Measurements from ENCODE around the gene KRABD2.

The KRABD2 gene

DNA sequence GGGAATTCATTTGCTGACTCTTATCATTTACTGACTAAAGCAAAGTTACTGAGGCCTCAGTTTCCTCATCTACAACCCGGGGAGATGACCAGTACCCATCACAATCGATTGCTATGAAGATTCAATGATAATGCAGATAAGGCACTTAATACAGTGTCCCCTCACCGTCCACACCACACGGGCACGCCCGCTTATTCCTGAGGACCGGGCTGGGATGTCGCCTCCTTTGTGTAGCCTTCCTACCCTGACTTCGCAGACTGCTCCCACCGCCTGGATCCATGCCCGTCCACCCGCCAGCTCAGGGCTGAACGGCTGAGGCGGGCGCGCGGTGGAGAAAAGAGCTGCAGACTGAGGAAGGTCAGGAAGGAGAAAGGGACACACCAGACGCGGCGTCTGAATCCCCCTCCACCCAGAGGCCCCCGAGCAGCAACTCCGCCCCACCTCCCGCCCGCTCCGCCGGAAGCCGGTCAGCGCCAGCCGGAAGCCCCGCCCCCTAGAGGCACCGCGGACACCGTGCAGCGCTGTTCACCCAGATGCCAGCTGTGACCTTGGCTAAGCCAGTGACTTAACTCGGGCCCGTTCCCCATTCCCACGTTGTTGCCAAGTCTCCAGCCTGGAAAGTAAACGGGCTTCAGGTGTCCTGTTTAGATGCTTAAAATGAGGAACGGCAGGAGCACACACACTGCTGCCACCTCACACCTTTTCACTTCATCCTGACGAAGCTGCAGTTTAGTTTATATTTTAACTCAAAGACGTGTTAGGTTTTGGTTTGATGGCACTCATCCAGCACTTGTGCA, at the start of gene KRABD2:
Gene KRABD2, minus strand, starts transcription at position 434 of the 797 bp plus-strand sequence.
- Mint-ChIP-seq H3K9me3 (no peaks in the 10 kb centered on the region), H3K4me1 (peaks cover 62% of the 10 kb centered on the region)

GRCh38 chr17:8421571-8421970, 45.1 kb upstream of the KRABD2 start:
- no peak overlapping the region for H3K27ac Mint-ChIP-seq
- H3K36me3 Mint-ChIP-seq, result no peaks in the 10 kb centered on the region
- no peak overlapping the region for H3K4me3 Mint-ChIP-seq
- peaks cover 18% of the 10 kb centered on the region for H3K27me3 Mint-ChIP-seq
- no peaks in the 10 kb centered on the region for H3K4me1 Mint-ChIP-seq
- H3K9me3 Mint-ChIP-seq, result no peaks in the 10 kb centered on the region

More for the DNA sequence above, at the start of gene KRABD2:
- H3K27me3 Mint-ChIP-seq, result no peaks in the 10 kb centered on the region
- peaks cover 20% of the 10 kb centered on the region for H3K36me3 Mint-ChIP-seq
- peak within 1 kb of the TSS; percentile 77 for H3K27ac Mint-ChIP-seq
- H3K4me3 Mint-ChIP-seq, result peak within 1 kb of the TSS; percentile 100

- no peak overlapping the region for H3K4me3 Mint-ChIP-seq
- H3K9me3 Mint-ChIP-seq, result no peaks in the 10 kb centered on the region
- peaks cover 18% of the 10 kb centered on the region for H3K27me3 Mint-ChIP-seq
- no peaks in the 10 kb centered on the region for H3K4me1 Mint-ChIP-seq
- no peaks in the 10 kb centered on the region for H3K36me3 Mint-ChIP-seq
- no peak overlapping the region for H3K27ac Mint-ChIP-seq
Observed at GRCh38 chr17:8420041-8420934, 43.8 kb upstream of the KRABD2 start.

GRCh38 chr17:8419305-8419704, 42.8 kb upstream of the KRABD2 start:
- Mint-ChIP-seq H3K4me1 (no peaks in the 10 kb centered on the region), H3K27me3 (peaks cover 16% of the 10 kb centered on the region), H3K9me3 (no peaks in the 10 kb centered on the region), H3K4me3 (no peak overlapping the region), H3K27ac (no peak overlapping the region), H3K36me3 (no peaks in the 10 kb centered on the region)

- H3K9me3 Mint-ChIP-seq, result no peaks in the 10 kb centered on the region
- H3K36me3 Mint-ChIP-seq, result no peaks in the 10 kb centered on the region
- no peaks in the 10 kb centered on the region for H3K4me1 Mint-ChIP-seq
- H3K4me3 Mint-ChIP-seq, result no peak overlapping the region
- peaks cover 14% of the 10 kb centered on the region for H3K27me3 Mint-ChIP-seq
- H3K27ac Mint-ChIP-seq, result no peak overlapping the region
Observed at GRCh38 chr17:8418471-8418870, 42.0 kb upstream of the KRABD2 start.

DNA sequence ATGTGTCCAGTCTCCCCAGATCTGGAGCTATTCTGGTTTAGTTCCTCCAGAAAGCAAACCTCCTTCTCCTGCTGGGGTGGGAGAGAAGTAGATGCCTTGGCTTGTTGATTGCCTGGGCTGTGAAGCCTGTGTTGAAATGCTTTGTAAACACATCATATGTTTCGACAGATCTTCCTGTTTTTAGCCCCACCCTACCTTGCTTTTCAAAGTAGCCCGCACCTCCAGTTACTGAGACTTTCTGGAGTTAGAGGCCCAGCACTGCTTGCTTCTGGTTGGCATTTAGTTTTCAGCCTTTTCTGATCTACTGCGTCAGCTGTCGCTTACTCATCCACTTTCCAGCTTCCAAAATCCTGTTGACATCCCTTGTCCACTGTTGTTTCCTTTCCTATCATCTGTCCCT, 41.3 kb upstream of the KRABD2 start:
- H3K27ac Mint-ChIP-seq, result no peak overlapping the region
- H3K9me3 Mint-ChIP-seq, result no peaks in the 10 kb centered on the region
- H3K27me3 Mint-ChIP-seq, result peaks cover 12% of the 10 kb centered on the region
- no peak overlapping the region for H3K4me3 Mint-ChIP-seq
- H3K4me1 Mint-ChIP-seq, result peaks cover 4% of the 10 kb centered on the region
- H3K36me3 Mint-ChIP-seq, result no peaks in the 10 kb centered on the region

DNA sequence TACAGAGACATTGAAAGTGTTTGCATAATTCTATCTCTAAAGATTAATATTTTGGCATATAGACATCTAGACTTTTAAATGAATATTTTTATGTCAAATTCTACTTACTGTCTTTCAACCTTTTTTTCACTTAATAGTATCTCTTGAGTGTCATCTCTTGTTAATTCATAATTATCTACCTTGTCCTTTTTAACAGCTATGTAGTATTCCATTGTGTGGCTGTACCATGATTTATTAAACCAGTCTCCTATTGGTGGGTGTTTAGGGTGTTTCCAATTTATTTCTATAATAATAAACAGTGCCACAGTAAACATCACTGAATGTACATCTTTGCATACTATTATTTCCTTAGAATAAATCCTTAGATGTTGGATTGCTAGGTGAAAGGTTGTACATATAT, 37.4 kb upstream of the KRABD2 start:
- H3K27ac Mint-ChIP-seq, result no peak overlapping the region
- no peak overlapping the region for H3K4me3 Mint-ChIP-seq
- H3K36me3 Mint-ChIP-seq, result no peaks in the 10 kb centered on the region
- H3K27me3 Mint-ChIP-seq, result peaks cover 8% of the 10 kb centered on the region
- peaks cover 12% of the 10 kb centered on the region for H3K4me1 Mint-ChIP-seq
- H3K9me3 Mint-ChIP-seq, result no peaks in the 10 kb centered on the region

DNA sequence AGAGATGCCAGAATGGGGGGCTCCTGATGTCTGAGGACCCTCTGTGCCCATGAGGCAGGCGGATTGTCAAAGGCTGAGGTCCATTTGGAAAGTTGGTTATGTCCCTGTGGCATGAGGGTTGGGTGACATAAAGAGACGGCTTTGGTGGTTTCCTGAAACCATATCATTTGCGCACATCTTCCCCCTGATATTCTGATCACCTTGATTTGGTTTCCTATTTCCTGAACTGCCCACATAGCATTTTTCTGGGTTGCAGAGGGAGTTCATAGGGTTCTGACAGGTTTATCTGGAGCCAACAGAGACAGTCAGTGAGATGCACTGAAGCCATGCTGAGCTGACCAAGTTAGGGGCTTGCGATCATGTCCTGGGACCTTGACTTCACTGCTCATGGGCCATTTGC, 36.8 kb upstream of the KRABD2 start:
- Mint-ChIP-seq H3K27ac (no peak overlapping the region), H3K27me3 (peaks cover 7% of the 10 kb centered on the region), H3K4me1 (peaks cover 12% of the 10 kb centered on the region), H3K4me3 (no peak overlapping the region), H3K36me3 (no peaks in the 10 kb centered on the region), H3K9me3 (no peaks in the 10 kb centered on the region)

GRCh38 chr17:8412089-8412488, 35.6 kb upstream of the KRABD2 start:
- Mint-ChIP-seq H3K27ac (no peak overlapping the region), H3K27me3 (peaks cover 6% of the 10 kb centered on the region), H3K4me3 (no peak overlapping the region), H3K4me1 (peaks cover 12% of the 10 kb centered on the region), H3K9me3 (no peaks in the 10 kb centered on the region), H3K36me3 (no peaks in the 10 kb centered on the region)

GRCh38 chr17:8410883-8411238, 34.4 kb upstream of the KRABD2 start:
- H3K27ac Mint-ChIP-seq, result no peak overlapping the region
- no peaks in the 10 kb centered on the region for H3K9me3 Mint-ChIP-seq
- no peak overlapping the region for H3K4me3 Mint-ChIP-seq
- no peaks in the 10 kb centered on the region for H3K36me3 Mint-ChIP-seq
- H3K27me3 Mint-ChIP-seq, result peaks cover 2% of the 10 kb centered on the region
- peaks cover 12% of the 10 kb centered on the region for H3K4me1 Mint-ChIP-seq

DNA sequence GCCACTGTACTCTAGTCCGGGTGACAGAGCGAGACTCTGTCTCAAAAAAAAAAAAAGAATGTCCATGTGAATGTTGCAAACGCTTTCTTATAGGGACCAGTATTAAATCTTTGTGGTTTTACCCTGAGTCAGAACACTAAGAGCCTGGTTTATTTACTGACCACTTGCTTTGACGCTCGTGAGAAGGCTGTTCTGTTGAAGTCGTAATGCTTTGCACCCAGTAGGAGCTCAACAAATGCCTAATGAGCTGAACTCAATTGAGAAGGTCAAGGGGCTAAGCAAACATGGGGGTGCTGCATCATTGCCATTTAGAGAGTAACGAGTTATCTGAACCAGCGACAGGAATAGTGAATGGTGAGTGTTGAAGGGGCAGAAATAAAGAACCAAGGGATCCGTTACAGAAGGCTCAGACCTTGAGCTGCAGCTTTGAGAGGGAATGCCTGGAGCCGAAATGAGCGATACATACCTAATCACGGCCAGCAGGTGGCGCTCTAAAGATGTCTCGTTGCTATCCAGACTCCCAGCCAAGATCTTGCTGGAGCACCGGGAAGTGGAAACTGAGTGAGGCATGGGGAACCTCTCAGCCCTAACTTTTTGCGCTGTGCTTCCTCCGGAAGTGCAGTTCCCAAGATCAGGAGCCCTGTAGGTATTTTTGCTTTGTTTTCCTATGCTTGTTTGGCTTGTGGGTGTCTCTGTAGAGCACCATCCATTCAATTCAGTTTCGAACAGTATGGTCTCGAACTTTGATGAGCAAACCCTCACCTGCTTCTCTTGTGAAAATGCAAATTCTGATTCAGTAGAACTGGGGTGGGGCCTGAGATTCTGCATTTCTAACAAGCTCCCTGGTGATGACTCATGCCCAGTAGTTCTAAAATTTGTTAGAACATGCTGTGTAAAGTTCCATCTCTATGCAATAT, 33.7 kb upstream of the KRABD2 start:
- no peaks in the 10 kb centered on the region for H3K36me3 Mint-ChIP-seq
- no peak overlapping the region for H3K4me3 Mint-ChIP-seq
- H3K4me1 Mint-ChIP-seq, result peaks cover 12% of the 10 kb centered on the region
- H3K9me3 Mint-ChIP-seq, result no peaks in the 10 kb centered on the region
- peaks cover 2% of the 10 kb centered on the region for H3K27me3 Mint-ChIP-seq
- H3K27ac Mint-ChIP-seq, result no peak overlapping the region

DNA sequence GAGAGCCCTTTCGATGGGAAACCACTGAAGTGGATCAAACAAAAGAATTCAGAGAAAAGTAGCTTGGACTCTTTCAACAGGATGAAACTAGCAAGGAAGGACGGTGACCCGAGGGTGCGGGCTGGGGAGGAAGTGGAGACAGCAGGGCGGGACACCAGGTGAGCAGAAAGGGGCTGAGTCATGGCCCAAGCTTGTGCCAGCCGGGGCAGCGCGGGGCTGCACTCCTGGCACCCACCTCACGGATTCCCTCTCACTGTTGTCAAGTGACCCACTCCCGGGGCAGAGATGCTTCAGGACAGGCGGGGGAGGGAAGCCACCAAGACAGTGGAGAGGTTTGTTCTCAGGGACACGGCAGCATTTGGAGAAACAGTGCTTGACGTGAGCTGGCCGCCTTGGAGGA, 31.9 kb upstream of the KRABD2 start:
- H3K4me3 Mint-ChIP-seq, result no peak overlapping the region
- no peaks in the 10 kb centered on the region for H3K9me3 Mint-ChIP-seq
- H3K36me3 Mint-ChIP-seq, result no peaks in the 10 kb centered on the region
- H3K27ac Mint-ChIP-seq, result no peak overlapping the region
- H3K4me1 Mint-ChIP-seq, result peaks cover 12% of the 10 kb centered on the region
- peaks cover 2% of the 10 kb centered on the region for H3K27me3 Mint-ChIP-seq

DNA sequence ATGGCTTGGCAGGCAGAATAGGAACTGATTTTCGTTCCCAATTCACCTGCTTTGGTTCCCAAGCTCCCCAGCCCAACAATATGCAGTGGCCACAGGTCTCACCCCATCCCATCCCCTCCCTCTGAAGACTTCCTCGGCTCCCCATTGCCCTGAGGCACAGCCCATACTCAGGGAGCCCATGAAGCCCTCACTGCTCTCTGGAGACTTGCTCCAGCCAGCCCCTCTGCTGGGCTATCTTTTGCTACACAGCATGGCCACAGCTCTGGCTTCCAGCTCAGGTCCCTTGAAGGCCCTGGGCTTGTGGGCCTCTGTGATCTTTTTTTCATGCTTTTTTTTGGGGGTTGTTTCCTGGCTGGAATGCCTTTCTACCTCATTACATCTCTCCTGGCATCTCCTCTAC, 29.7 kb upstream of the KRABD2 start:
- no peaks in the 10 kb centered on the region for H3K36me3 Mint-ChIP-seq
- no peak overlapping the region for H3K4me3 Mint-ChIP-seq
- H3K27ac Mint-ChIP-seq, result no peak overlapping the region
- H3K4me1 Mint-ChIP-seq, result peaks cover 7% of the 10 kb centered on the region
- H3K9me3 Mint-ChIP-seq, result no peaks in the 10 kb centered on the region
- peaks cover 10% of the 10 kb centered on the region for H3K27me3 Mint-ChIP-seq

GRCh38 chr17:8405499-8406016, 29.1 kb upstream of the KRABD2 start:
- H3K4me3 Mint-ChIP-seq, result no peak overlapping the region
- peaks cover 13% of the 10 kb centered on the region for H3K27me3 Mint-ChIP-seq
- peaks cover 7% of the 10 kb centered on the region for H3K4me1 Mint-ChIP-seq
- no peaks in the 10 kb centered on the region for H3K36me3 Mint-ChIP-seq
- H3K27ac Mint-ChIP-seq, result no peak overlapping the region
- no peaks in the 10 kb centered on the region for H3K9me3 Mint-ChIP-seq

- Mint-ChIP-seq H3K4me3 (no peak overlapping the region), H3K27me3 (peaks cover 16% of the 10 kb centered on the region), H3K9me3 (no peaks in the 10 kb centered on the region), H3K4me1 (no peaks in the 10 kb centered on the region), H3K27ac (no peak overlapping the region), H3K36me3 (no peaks in the 10 kb centered on the region)
Observed at GRCh38 chr17:8402921-8403536, 26.5 kb upstream of the KRABD2 start.
